Measurements from ENCODE around the gene ATE1.

The ATE1 gene

GRCh38 chr10:121911421-121911697 lies 16.5 kb downstream of the ATE1 start:
- no peak overlapping the region for H3K27ac ChIP-seq (ENCODE audit: low read length)
- H3K36me3 ChIP-seq (ENCODE audit: control insufficient read depth, insufficient read depth, low read length), result no peaks in the 10 kb centered on the region
- no CpG with 5 or more reads among the region's 2 CpGs for WGBS (ENCODE audit: insufficient coverage, insufficient read length)
- DNase-seq (ENCODE audit: low read depth, low spot score), result no peak
- no peaks in the 10 kb centered on the region for H3K9me3 ChIP-seq (ENCODE audit: control insufficient read depth, insufficient read depth, low read length)
- H3K4me3 ChIP-seq (ENCODE audit: low read length), result no peak overlapping the region
- H3K27me3 ChIP-seq (ENCODE audit: control insufficient read depth, insufficient read depth, low read length), result no peaks in the 10 kb centered on the region
- H3K4me1 ChIP-seq (ENCODE audit: control insufficient read depth, insufficient read depth, low read length), result no peaks in the 10 kb centered on the region

GRCh38 chr10:121910673-121911420 lies 17.0 kb downstream of the ATE1 start:
- no peaks in the 10 kb centered on the region for H3K4me1 ChIP-seq (ENCODE audit: control insufficient read depth, insufficient read depth, low read length)
- no peak overlapping the region for H3K27ac ChIP-seq (ENCODE audit: low read length)
- no CpG with 5 or more reads among the region's 5 CpGs for WGBS (ENCODE audit: insufficient coverage, insufficient read length)

GRCh38 chr10:121904888-121905287 lies 22.9 kb downstream of the ATE1 start:
- H3K4me1 ChIP-seq (ENCODE audit: control insufficient read depth, insufficient read depth, low read length), result no peaks in the 10 kb centered on the region
- H3K27me3 ChIP-seq (ENCODE audit: control insufficient read depth, insufficient read depth, low read length), result no peaks in the 10 kb centered on the region
- no peak for DNase-seq (ENCODE audit: low read depth, low spot score)
- no CpG with 5 or more reads among the region's 2 CpGs for WGBS (ENCODE audit: insufficient coverage, insufficient read length)
- H3K4me3 ChIP-seq (ENCODE audit: low read length), result no peak overlapping the region
- H3K36me3 ChIP-seq (ENCODE audit: control insufficient read depth, insufficient read depth, low read length), result no peaks in the 10 kb centered on the region
- H3K9me3 ChIP-seq (ENCODE audit: control insufficient read depth, insufficient read depth, low read length), result no peaks in the 10 kb centered on the region
- no peak overlapping the region for H3K27ac ChIP-seq (ENCODE audit: low read length)

More at GRCh38 chr10:121910673-121911420, 17.0 kb downstream of the ATE1 start:
- Histone ChIP-seq H3K9me3 (ENCODE audit: control insufficient read depth, insufficient read depth, low read length) (no peaks in the 10 kb centered on the region), H3K27me3 (ENCODE audit: control insufficient read depth, insufficient read depth, low read length) (no peaks in the 10 kb centered on the region), H3K4me3 (ENCODE audit: low read length) (no peak overlapping the region), H3K36me3 (ENCODE audit: control insufficient read depth, insufficient read depth, low read length) (no peaks in the 10 kb centered on the region)
- DNase-seq (ENCODE audit: low read depth, low spot score), result no peak

- peak; percentile 55 for DNase-seq (ENCODE audit: low read depth, low spot score)
- no peaks in the 10 kb centered on the region for H3K27me3 ChIP-seq (ENCODE audit: control insufficient read depth, insufficient read depth, low read length)
- no peak overlapping the region for H3K4me3 ChIP-seq (ENCODE audit: low read length)
- no peak overlapping the region for H3K27ac ChIP-seq (ENCODE audit: low read length)
- no CpG with 5 or more reads among the region's 10 CpGs for WGBS (ENCODE audit: insufficient coverage, insufficient read length)
- H3K4me1 ChIP-seq (ENCODE audit: control insufficient read depth, insufficient read depth, low read length), result no peaks in the 10 kb centered on the region
- H3K9me3 ChIP-seq (ENCODE audit: control insufficient read depth, insufficient read depth, low read length), result no peaks in the 10 kb centered on the region
- peaks cover 4% of the 10 kb centered on the region; the same call in 1 of the 2 replicates for H3K36me3 ChIP-seq (ENCODE audit: control insufficient read depth, insufficient read depth, low read length)
Observed at GRCh38 chr10:121900443-121901174, 27.2 kb downstream of the ATE1 start.

- no CpG with 5 or more reads among the region's 4 CpGs for WGBS (ENCODE audit: insufficient coverage, insufficient read length)
Observed at GRCh38 chr10:121899727-121900126, 28.1 kb downstream of the ATE1 start.

GRCh38 chr10:121891103-121891502 lies 36.7 kb downstream of the ATE1 start:
- Histone ChIP-seq H3K27ac (ENCODE audit: low read length) (no peak overlapping the region), H3K4me1 (ENCODE audit: control insufficient read depth, insufficient read depth, low read length) (no peaks in the 10 kb centered on the region), H3K27me3 (ENCODE audit: control insufficient read depth, insufficient read depth, low read length) (no peaks in the 10 kb centered on the region), H3K4me3 (ENCODE audit: low read length) (no peak overlapping the region), H3K36me3 (ENCODE audit: control insufficient read depth, insufficient read depth, low read length) (no peaks in the 10 kb centered on the region), H3K9me3 (ENCODE audit: control insufficient read depth, insufficient read depth, low read length) (no peaks in the 10 kb centered on the region)
- no CpG with 5 or more reads among the region's 5 CpGs for WGBS (ENCODE audit: insufficient coverage, insufficient read length)
- peak; percentile 92 for DNase-seq (ENCODE audit: low read depth, low spot score)

More at GRCh38 chr10:121899727-121900126, 28.1 kb downstream of the ATE1 start:
- no peaks in the 10 kb centered on the region for H3K27me3 ChIP-seq (ENCODE audit: control insufficient read depth, insufficient read depth, low read length)
- DNase-seq (ENCODE audit: low read depth, low spot score), result no peak
- H3K36me3 ChIP-seq (ENCODE audit: control insufficient read depth, insufficient read depth, low read length), result peaks cover 4% of the 10 kb centered on the region; the same call in 1 of the 2 replicates
- H3K4me1 ChIP-seq (ENCODE audit: control insufficient read depth, insufficient read depth, low read length), result no peaks in the 10 kb centered on the region
- H3K9me3 ChIP-seq (ENCODE audit: control insufficient read depth, insufficient read depth, low read length), result no peaks in the 10 kb centered on the region
- H3K4me3 ChIP-seq (ENCODE audit: low read length), result no peak overlapping the region
- H3K27ac ChIP-seq (ENCODE audit: low read length), result no peak overlapping the region

GRCh38 chr10:121889212-121889611 lies 38.6 kb downstream of the ATE1 start:
- 100% methylated on average over 2 of the region's 5 CpGs for WGBS (ENCODE audit: insufficient coverage, insufficient read length)
- H3K4me1 ChIP-seq (ENCODE audit: control insufficient read depth, insufficient read depth, low read length), result no peaks in the 10 kb centered on the region
- no peak overlapping the region for H3K4me3 ChIP-seq (ENCODE audit: low read length)
- DNase-seq (ENCODE audit: low read depth, low spot score), result no peak
- no peaks in the 10 kb centered on the region for H3K9me3 ChIP-seq (ENCODE audit: control insufficient read depth, insufficient read depth, low read length)
- no peaks in the 10 kb centered on the region for H3K36me3 ChIP-seq (ENCODE audit: control insufficient read depth, insufficient read depth, low read length)
- H3K27me3 ChIP-seq (ENCODE audit: control insufficient read depth, insufficient read depth, low read length), result no peaks in the 10 kb centered on the region
- no peak overlapping the region for H3K27ac ChIP-seq (ENCODE audit: low read length)

GRCh38 chr10:121886997-121887622 lies 40.7 kb downstream of the ATE1 start:
- peak; percentile 82 for DNase-seq (ENCODE audit: low read depth, low spot score)
- Histone ChIP-seq H3K36me3 (ENCODE audit: control insufficient read depth, insufficient read depth, low read length) (no peaks in the 10 kb centered on the region), H3K4me1 (ENCODE audit: control insufficient read depth, insufficient read depth, low read length) (no peaks in the 10 kb centered on the region), H3K4me3 (ENCODE audit: low read length) (no peak overlapping the region), H3K27me3 (ENCODE audit: control insufficient read depth, insufficient read depth, low read length) (no peaks in the 10 kb centered on the region), H3K27ac (ENCODE audit: low read length) (no peak overlapping the region), H3K9me3 (ENCODE audit: control insufficient read depth, insufficient read depth, low read length) (no peaks in the 10 kb centered on the region)
- WGBS (ENCODE audit: insufficient coverage, insufficient read length), result no CpG with 5 or more reads among the region's 7 CpGs

- H3K9me3 ChIP-seq (ENCODE audit: control insufficient read depth, insufficient read depth, low read length), result no peaks in the 10 kb centered on the region
- no peak for DNase-seq (ENCODE audit: low read depth, low spot score)
- no peak overlapping the region for H3K27ac ChIP-seq (ENCODE audit: low read length)
- no peaks in the 10 kb centered on the region for H3K27me3 ChIP-seq (ENCODE audit: control insufficient read depth, insufficient read depth, low read length)
- no peak overlapping the region for H3K4me3 ChIP-seq (ENCODE audit: low read length)
- no peaks in the 10 kb centered on the region for H3K36me3 ChIP-seq (ENCODE audit: control insufficient read depth, insufficient read depth, low read length)
- H3K4me1 ChIP-seq (ENCODE audit: control insufficient read depth, insufficient read depth, low read length), result no peaks in the 10 kb centered on the region
- no CpG with 5 or more reads among the region's 5 CpGs for WGBS (ENCODE audit: insufficient coverage, insufficient read length)
Observed at GRCh38 chr10:121886181-121886580, 41.6 kb downstream of the ATE1 start.

GRCh38 chr10:121880895-121881294 lies 46.9 kb downstream of the ATE1 start:
- no peak overlapping the region for H3K27ac ChIP-seq (ENCODE audit: low read length)
- no peaks in the 10 kb centered on the region for H3K9me3 ChIP-seq (ENCODE audit: control insufficient read depth, insufficient read depth, low read length)
- DNase-seq (ENCODE audit: low read depth, low spot score), result no peak
- no peaks in the 10 kb centered on the region for H3K4me1 ChIP-seq (ENCODE audit: control insufficient read depth, insufficient read depth, low read length)
- H3K4me3 ChIP-seq (ENCODE audit: low read length), result no peak overlapping the region
- no peaks in the 10 kb centered on the region for H3K36me3 ChIP-seq (ENCODE audit: control insufficient read depth, insufficient read depth, low read length)
- no peaks in the 10 kb centered on the region for H3K27me3 ChIP-seq (ENCODE audit: control insufficient read depth, insufficient read depth, low read length)
